HCT116 (cell line): Measurements from ENCODE around the gene CDK14. TPM values are rescaled to one million over a fixed set of nuclear protein-coding genes. Genes with fewer than 3 reads are reported as not detected.

Experiments
- ATAC-seq: fragments of 200-7000 bp; cut with Tn5 transposase; 2 replicates; pipeline ENCODE4 v1.9.1; 2020; ENCODE audit warnings: mild to moderate bottlenecking, moderate library complexity
- BruUV-seq: library from RNA; stranded (reverse); fragments of 400-500 nt; replicated peaks from 2 replicates; lab custom pipeline; 2021; lab: Mats Ljungman, UMichigan
- CTCF ChIA-PET: fragments of 300-600 bp; sonication (Branson Sonifier 250); formaldehyde crosslinking; loops from one replicate; lab custom pipeline; 2021; ENCODE audit warnings: antibody characterized with exemption; lab: Charles Lee
- POLR2A ChIA-PET: fragments of 300-600, 350-600 bp; sonication (Branson Sonifier 250); formaldehyde crosslinking; loops from one replicate; lab custom pipeline; 2021; ENCODE audit warnings: antibody characterized with exemption; lab: Charles Lee
- RAD21 ChIA-PET, 2 experiments: fragments of 300-600 bp; sonication (Branson Sonifier 250); formaldehyde crosslinking; loops; one replicate each; lab custom pipeline; 2023; ENCODE audit warnings: low total read pairs in 2 of 2; ENCODE audit not compliant: uncharacterized antibody in 2 of 2, unreplicated experiment in 2 of 2, low non-redundant PET in 1 of 2; lab: Charles Lee
- DNase-seq: peaks from one replicate; pipeline ENCODE4 v3.0.0-alpha.2; 2010; ENCODE audit warnings: low read depth, low spot score
- H2AFZ ChIP-seq: fragments of 200-600 bp; shearing (Covaris generic), sonication (generic); 2 replicates; pipeline ENCODE4 v1.6.1; 2017; ENCODE audit warnings: low read depth, mixed run types, mixed read lengths, antibody characterized with exemption, low read length; ENCODE audit not compliant: poor library complexity, severe bottlenecking
- H3K27ac ChIP-seq: 2 replicates; pipeline ENCODE4 v1.5.1; 2012; ENCODE audit warnings: low read depth, low read length
- H3K27me3 ChIP-seq: fragments of 200-600 bp; sonication (generic); 2 replicates; pipeline ENCODE4 v1.6.1; 2016; ENCODE audit warnings: mixed run types, low read length, mixed read lengths; ENCODE audit not compliant: insufficient read depth
- H3K36me3 ChIP-seq, 2 experiments: fragments of 200-500 bp in 1 of 2; fragments of 200-600 bp in 1 of 2; sonication (Bioruptor generic) in 1 of 2; sonication (generic) in 1 of 2; 2 replicates each; pipeline versions ENCODE4 v1.5.1 to v1.6.1; 2014 to 2016; ENCODE audit warnings: low read length in 2 of 2, inconsistent platforms in 1 of 2, mixed read lengths in 1 of 2, mixed run types in 1 of 2; ENCODE audit not compliant: insufficient read depth in 2 of 2, control insufficient read depth in 1 of 2
- H3K4me1 ChIP-seq, 2 experiments: fragments of 200-600 bp in 1 of 2; sonication (generic) in 1 of 2; 2 replicates each; pipeline versions ENCODE4 v1.5.1 to v1.6.1; 2012 to 2017; ENCODE audit warnings: low read length in 2 of 2, inconsistent platforms in 1 of 2, mild to moderate bottlenecking in 1 of 2, mixed read lengths in 1 of 2, mixed run types in 1 of 2, moderate library complexity in 1 of 2; ENCODE audit not compliant: insufficient read depth in 2 of 2, control insufficient read depth in 1 of 2
- H3K4me2 ChIP-seq: fragments of 200-600 bp; sonication (generic); 2 replicates; pipeline ENCODE4 v1.6.1; 2017; ENCODE audit warnings: mixed run types, low read length, mixed read lengths
- H3K4me3 ChIP-seq, 2 experiments: fragments of 200-600 bp in 1 of 2; sonication (generic) in 1 of 2; replicated peaks in 1 of 2; 2 replicates each; pipeline ENCODE4 v1.5.1; 2011 to 2016; ENCODE audit warnings: low read length in 2 of 2, control low read depth in 1 of 2, low read depth in 1 of 2, mild to moderate bottlenecking in 1 of 2, mixed read lengths in 1 of 2, mixed run types in 1 of 2
- H3K79me2 ChIP-seq: fragments of 200-600 bp; sonication (generic); 2 replicates; pipeline ENCODE4 v1.6.1; 2017; ENCODE audit warnings: mild to moderate bottlenecking, mixed run types, low read length, moderate library complexity, mixed read lengths; ENCODE audit not compliant: insufficient read depth
- H3K9ac ChIP-seq: fragments of 200-600 bp; sonication (generic); 2 replicates; pipeline ENCODE4 v1.6.1; 2016; ENCODE audit warnings: low read length, mixed read lengths
- H3K9me2 ChIP-seq: fragments of 200-600 bp; sonication (generic), shearing (Covaris generic); 2 replicates; pipeline ENCODE4 v1.6.1; 2017; ENCODE audit warnings: mixed run types, mild to moderate bottlenecking, moderate library complexity; ENCODE audit not compliant: insufficient read depth
- H3K9me3 ChIP-seq, 2 experiments: fragments of 200-500 bp in 1 of 2; fragments of 200-600 bp in 1 of 2; sonication (Bioruptor generic) in 1 of 2; sonication (generic) in 1 of 2; 2 replicates each; pipeline ENCODE4 v1.6.1; 2014 to 2017; ENCODE audit warnings: low read length in 2 of 2, mixed read lengths in 2 of 2, inconsistent platforms in 1 of 2, low read depth in 1 of 2, mild to moderate bottlenecking in 1 of 2, mixed run types in 1 of 2, moderate library complexity in 1 of 2; ENCODE audit not compliant: control insufficient read depth in 1 of 2, insufficient read depth in 1 of 2
- H4K20me1 ChIP-seq: fragments of 200-600 bp; sonication (generic), shearing (Covaris generic); 2 replicates; pipeline ENCODE4 v1.6.1; 2017; ENCODE audit warnings: mixed run types, mild to moderate bottlenecking, moderate library complexity; ENCODE audit not compliant: insufficient read depth
- CBX3 ChIP-seq: IDR thresholded peaks from 2 replicates; pipeline ENCODE4 v1.6.1; 2012; ENCODE audit warnings: low read depth
- EGR1 ChIP-seq: IDR thresholded peaks from 2 replicates; pipeline ENCODE4 v1.6.1; 2012; ENCODE audit warnings: low read depth
- ELF1 ChIP-seq: IDR thresholded peaks from 2 replicates; pipeline ENCODE4 v1.6.1; 2012; ENCODE audit warnings: low read depth, borderline replicate concordance
- EZH2 ChIP-seq: fragments of 200-600 bp; sonication (generic); IDR thresholded peaks from 2 replicates; pipeline ENCODE4 v1.6.1; 2017; ENCODE audit warnings: antibody characterized with exemption, mixed run types
- EZH2phosphoT487 ChIP-seq: fragments of 200-600 bp; IDR thresholded peaks from 2 replicates; pipeline ENCODE4 v1.6.1; 2018; ENCODE audit warnings: antibody characterized with exemption, borderline replicate concordance
- FOSL1 ChIP-seq: IDR thresholded peaks from 2 replicates; pipeline ENCODE4 v1.6.1; 2012; ENCODE audit warnings: low read depth
- SIN3A ChIP-seq: IDR thresholded peaks from 2 replicates; pipeline ENCODE4 v1.6.1; 2012; ENCODE audit warnings: low read depth
- TCF7L2 ChIP-seq: IDR thresholded peaks from 2 replicates; pipeline ENCODE4 v1.7.0; 2011; ENCODE audit warnings: borderline replicate concordance, inconsistent platforms; ENCODE audit not compliant: insufficient read depth, insufficient read length; ENCODE audit errors: extremely low read depth
- YY1 ChIP-seq: IDR thresholded peaks from 2 replicates; pipeline ENCODE4 v1.6.1; 2011; ENCODE audit warnings: low read length, low read depth, moderate library complexity, mild to moderate bottlenecking; ENCODE audit not compliant: insufficient replicate concordance; ENCODE audit errors: extremely low read depth
- ZFX ChIP-seq: fragments of 450-650 bp; IDR thresholded peaks from 2 replicates; pipeline ENCODE4 v1.6.1; 2017
- ZNF274 ChIP-seq: fragments of 200-500 bp; sonication (Bioruptor generic); IDR thresholded peaks from 2 replicates; pipeline ENCODE4 v1.6.1; 2014; ENCODE audit warnings: mild to moderate bottlenecking, low read depth, low read length, inconsistent platforms
- intact Hi-C: fragments of 100-400 bp; cut with micrococcal nuclease; formaldehyde crosslinking; loops from 2 replicates; pipeline ENCODE4 v1.10.0; 2022
- total RNA-seq: library from RNA; stranded (reverse); gene quantifications from one replicate; pipeline ENCODE4 v1.2.1, GENCODE V29; 2021; ENCODE audit not compliant: unreplicated experiment
- TF ChIP-seq, protein P1 (sequence below): IDR thresholded peaks from 2 replicates; pipeline ENCODE4 v1.6.1; 2011; ENCODE audit warnings: mild to moderate bottlenecking, low read length, moderate library complexity; ENCODE audit not compliant: insufficient replicate concordance; ENCODE audit errors: extremely low read depth
- TF ChIP-seq, protein P2 (sequence below), 3 experiments: fragments of 200-600 bp in 1 of 3; sonication (generic) in 1 of 3; IDR thresholded peaks in 2 of 3; conservative IDR thresholded peaks in 1 of 3; 2 replicates each; pipeline ENCODE4 v1.5.1; 2012 to 2017; ENCODE audit warnings: low read depth in 2 of 3, low read length in 2 of 3, antibody characterized with exemption in 1 of 3, borderline replicate concordance in 1 of 3, control low read depth in 1 of 3, mild to moderate bottlenecking in 1 of 3, mixed read lengths in 1 of 3, mixed run types in 1 of 3, moderate library complexity in 1 of 3; ENCODE audit not compliant: insufficient read depth in 1 of 3
- TF ChIP-seq, protein P3 (sequence below): IDR thresholded peaks from 2 replicates; pipeline ENCODE4 v1.6.1; 2012

The CDK14 gene
- total RNA-seq, 1 experiment from 2014 or later = 10.2 TPM

DNA sequence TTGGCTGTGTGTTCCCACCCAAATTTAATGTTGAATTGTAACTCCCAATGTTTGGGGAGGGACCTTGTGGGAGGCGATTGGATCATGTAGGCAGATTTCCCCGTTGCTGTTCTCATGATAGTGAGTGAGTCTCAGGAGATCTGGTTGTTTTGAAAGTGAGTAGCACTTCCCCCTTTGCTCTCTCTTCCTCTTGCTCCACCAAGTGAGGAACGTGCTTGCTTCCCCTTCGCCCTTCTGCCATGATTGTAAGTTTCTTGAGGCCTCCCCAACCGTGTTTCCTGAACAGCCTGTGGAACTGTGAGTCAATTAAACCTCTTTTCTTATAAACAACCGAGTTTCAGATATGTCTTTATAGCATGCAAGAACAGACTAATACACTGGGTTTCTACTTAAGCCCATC, 176.3 kb downstream of the CDK14 start:
- H3K4me1 ChIP-seq = 0 out of 4 replicates have a peak, but pooled peaks cover 0 to under 1% of the 10 kb centered on the region in 2 experiments
- BruUV-seq = no TSS peak
- ChIA-PET POLR2A (no interaction called here), RAD21 (no interaction called here), CTCF (no interaction called here)
- H3K4me3 ChIP-seq = no peak overlapping the region
- no peak overlapping the region for H3K9ac ChIP-seq
- no peak overlapping the region for H3K4me2 ChIP-seq
- no peaks in the 10 kb centered on the region for H3K36me3 ChIP-seq
- DNase-seq (no peak), ATAC-seq (no peak)
- TF ChIP-seq TCF7L2 (no peak), SIN3A (no peak), ELF1 (no peak), YY1 (no peak), EZH2phosphoT487 (no peak), CBX3 (no peak), EZH2 (no peak), ZFX (no peak), FOSL1 (no peak), EGR1 (no peak), ZNF274 (no peak)
- TF ChIP-seq, protein P1, sequence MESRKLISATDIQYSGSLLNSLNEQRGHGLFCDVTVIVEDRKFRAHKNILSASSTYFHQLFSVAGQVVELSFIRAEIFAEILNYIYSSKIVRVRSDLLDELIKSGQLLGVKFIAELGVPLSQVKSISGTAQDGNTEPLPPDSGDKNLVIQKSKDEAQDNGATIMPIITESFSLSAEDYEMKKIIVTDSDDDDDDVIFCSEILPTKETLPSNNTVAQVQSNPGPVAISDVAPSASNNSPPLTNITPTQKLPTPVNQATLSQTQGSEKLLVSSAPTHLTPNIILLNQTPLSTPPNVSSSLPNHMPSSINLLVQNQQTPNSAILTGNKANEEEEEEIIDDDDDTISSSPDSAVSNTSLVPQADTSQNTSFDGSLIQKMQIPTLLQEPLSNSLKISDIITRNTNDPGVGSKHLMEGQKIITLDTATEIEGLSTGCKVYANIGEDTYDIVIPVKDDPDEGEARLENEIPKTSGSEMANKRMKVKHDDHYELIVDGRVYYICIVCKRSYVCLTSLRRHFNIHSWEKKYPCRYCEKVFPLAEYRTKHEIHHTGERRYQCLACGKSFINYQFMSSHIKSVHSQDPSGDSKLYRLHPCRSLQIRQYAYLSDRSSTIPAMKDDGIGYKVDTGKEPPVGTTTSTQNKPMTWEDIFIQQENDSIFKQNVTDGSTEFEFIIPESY = no peak
- TF ChIP-seq, protein P2, sequence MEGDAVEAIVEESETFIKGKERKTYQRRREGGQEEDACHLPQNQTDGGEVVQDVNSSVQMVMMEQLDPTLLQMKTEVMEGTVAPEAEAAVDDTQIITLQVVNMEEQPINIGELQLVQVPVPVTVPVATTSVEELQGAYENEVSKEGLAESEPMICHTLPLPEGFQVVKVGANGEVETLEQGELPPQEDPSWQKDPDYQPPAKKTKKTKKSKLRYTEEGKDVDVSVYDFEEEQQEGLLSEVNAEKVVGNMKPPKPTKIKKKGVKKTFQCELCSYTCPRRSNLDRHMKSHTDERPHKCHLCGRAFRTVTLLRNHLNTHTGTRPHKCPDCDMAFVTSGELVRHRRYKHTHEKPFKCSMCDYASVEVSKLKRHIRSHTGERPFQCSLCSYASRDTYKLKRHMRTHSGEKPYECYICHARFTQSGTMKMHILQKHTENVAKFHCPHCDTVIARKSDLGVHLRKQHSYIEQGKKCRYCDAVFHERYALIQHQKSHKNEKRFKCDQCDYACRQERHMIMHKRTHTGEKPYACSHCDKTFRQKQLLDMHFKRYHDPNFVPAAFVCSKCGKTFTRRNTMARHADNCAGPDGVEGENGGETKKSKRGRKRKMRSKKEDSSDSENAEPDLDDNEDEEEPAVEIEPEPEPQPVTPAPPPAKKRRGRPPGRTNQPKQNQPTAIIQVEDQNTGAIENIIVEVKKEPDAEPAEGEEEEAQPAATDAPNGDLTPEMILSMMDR (IDR thresholded peaks at IDR 0.05 in 2 of 3, conservative IDR thresholded peaks at IDR 0.05 in 1 of 3; ENCODE audit: borderline replicate concordance in 1 of 3, insufficient read depth in 1 of 3, low read depth in 2 of 3, low read length in 2 of 3) = no peak
- TF ChIP-seq, protein P3, sequence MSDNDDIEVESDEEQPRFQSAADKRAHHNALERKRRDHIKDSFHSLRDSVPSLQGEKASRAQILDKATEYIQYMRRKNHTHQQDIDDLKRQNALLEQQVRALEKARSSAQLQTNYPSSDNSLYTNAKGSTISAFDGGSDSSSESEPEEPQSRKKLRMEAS = no peak
- H3K79me2 ChIP-seq = no peaks in the 10 kb centered on the region
- H2AFZ ChIP-seq = no peak overlapping the region
- H3K27ac ChIP-seq = no peak overlapping the region
- intact Hi-C loops = no loop called here
- no peaks in the 10 kb centered on the region for H3K9me2 ChIP-seq
- no peaks in the 10 kb centered on the region for H4K20me1 ChIP-seq
- no peaks in the 10 kb centered on the region for H3K9me3 ChIP-seq
- no peaks in the 10 kb centered on the region for H3K27me3 ChIP-seq
